ENCODE data around the gene ECM2.

DNA sequence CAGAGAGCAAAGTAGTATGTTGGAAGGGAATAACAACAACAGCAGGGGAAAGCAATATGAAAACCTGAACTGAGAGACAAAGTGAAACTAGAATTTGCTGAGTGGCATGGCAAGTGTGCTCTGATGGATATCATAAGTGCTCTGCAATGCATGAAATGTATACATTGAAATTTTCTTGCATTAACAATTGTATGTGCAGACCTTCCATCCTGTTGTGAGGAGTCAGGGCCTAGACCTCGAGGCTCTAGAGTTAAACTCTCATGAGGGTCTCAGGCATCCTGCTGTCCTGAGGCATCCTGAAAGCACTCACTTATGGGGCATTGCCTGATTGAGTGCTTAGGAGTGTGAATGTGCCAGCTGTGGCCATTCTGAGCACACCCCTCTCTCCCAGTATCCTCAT, 1.1 kb downstream of the ECM2 start:
- TF ChIP-seq POLR2A (IDR thresholded peaks at IDR 0.05) (no peak), CTCF (IDR thresholded peaks at IDR 0.05) (no peak), EP300 (IDR thresholded peaks at IDR 0.05) (no peak), POLR2AphosphoS5 (IDR thresholded peaks at IDR 0.05) (no peak)
